Vagina (tissue), 2 donors: ENCODE results near the gene ADCY3.

Experiments
- POLR2A ChIP-seq, 2 donors: fragments of 450-650 bp; IDR thresholded peaks; one replicate each; pipeline ENCODE4 v1.6.1; 2017; ENCODE audit warnings: antibody characterized with exemption in 2 of 2, mild to moderate bottlenecking in 2 of 2, moderate library complexity in 2 of 2
- TF ChIP-seq, protein P1 (sequence below), 3 experiments: fragments of 450-650 bp in 2 of 3; fragments of 200-600 bp in 1 of 3; sonication (generic) in 1 of 3; IDR thresholded peaks; one replicate each; pipeline ENCODE4 v1.5.1; 2017 to 2019; ENCODE audit warnings: antibody characterized with exemption in 3 of 3, mild to moderate bottlenecking in 2 of 3, moderate library complexity in 2 of 3

DNA sequence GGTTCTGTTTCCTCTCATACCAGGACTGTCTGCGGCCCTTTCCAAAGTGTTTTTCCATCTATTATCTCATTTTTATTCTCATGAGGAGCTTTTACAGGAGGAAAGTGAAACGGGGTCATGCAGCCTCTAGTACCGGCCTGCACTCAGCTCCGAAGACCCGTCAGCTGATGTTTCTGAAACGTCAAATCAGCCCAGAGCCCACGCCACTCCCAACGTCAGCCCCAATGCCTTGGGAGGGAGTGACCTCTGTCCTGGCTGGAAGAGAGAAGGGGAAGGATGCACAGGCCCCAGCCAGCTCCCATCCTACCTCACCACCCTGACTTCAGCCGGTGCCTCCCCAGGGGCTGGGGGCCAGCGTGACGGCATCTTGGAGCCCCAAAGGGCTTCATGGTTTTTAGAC lies 58.5 kb downstream of the ADCY3 start:
- TF ChIP-seq, protein P1, sequence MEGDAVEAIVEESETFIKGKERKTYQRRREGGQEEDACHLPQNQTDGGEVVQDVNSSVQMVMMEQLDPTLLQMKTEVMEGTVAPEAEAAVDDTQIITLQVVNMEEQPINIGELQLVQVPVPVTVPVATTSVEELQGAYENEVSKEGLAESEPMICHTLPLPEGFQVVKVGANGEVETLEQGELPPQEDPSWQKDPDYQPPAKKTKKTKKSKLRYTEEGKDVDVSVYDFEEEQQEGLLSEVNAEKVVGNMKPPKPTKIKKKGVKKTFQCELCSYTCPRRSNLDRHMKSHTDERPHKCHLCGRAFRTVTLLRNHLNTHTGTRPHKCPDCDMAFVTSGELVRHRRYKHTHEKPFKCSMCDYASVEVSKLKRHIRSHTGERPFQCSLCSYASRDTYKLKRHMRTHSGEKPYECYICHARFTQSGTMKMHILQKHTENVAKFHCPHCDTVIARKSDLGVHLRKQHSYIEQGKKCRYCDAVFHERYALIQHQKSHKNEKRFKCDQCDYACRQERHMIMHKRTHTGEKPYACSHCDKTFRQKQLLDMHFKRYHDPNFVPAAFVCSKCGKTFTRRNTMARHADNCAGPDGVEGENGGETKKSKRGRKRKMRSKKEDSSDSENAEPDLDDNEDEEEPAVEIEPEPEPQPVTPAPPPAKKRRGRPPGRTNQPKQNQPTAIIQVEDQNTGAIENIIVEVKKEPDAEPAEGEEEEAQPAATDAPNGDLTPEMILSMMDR (IDR thresholded peaks at IDR 0.05): no peak
- no peak for TF ChIP-seq POLR2A (IDR thresholded peaks at IDR 0.05)
